GM12875 (cell line): ENCODE results near the gene NFATC1.
A peak's percentile ranks its signal among the peaks of the same experiment; 100 is the strongest.
"Not testable (repeated sequence)": the region's sequence is repeated elsewhere in the genome, so short reads cannot be mapped to it uniquely, and the experiment has no call there.

ENCODE experiments used
- H3K4me3 ChIP-seq: one replicate; pipeline ENCODE4 v1.5.1; 2011; ENCODE audit warnings: low read depth, low read length, control low read depth
- TF ChIP-seq, protein P1 (sequence below): IDR thresholded peaks from 2 replicates; pipeline ENCODE4 v1.5.1; 2011; ENCODE audit warnings: low read depth, mild to moderate bottlenecking, control low read depth, inconsistent platforms, low read length, moderate library complexity, borderline replicate concordance; ENCODE audit not compliant: insufficient read depth

The NFATC1 gene

DNA sequence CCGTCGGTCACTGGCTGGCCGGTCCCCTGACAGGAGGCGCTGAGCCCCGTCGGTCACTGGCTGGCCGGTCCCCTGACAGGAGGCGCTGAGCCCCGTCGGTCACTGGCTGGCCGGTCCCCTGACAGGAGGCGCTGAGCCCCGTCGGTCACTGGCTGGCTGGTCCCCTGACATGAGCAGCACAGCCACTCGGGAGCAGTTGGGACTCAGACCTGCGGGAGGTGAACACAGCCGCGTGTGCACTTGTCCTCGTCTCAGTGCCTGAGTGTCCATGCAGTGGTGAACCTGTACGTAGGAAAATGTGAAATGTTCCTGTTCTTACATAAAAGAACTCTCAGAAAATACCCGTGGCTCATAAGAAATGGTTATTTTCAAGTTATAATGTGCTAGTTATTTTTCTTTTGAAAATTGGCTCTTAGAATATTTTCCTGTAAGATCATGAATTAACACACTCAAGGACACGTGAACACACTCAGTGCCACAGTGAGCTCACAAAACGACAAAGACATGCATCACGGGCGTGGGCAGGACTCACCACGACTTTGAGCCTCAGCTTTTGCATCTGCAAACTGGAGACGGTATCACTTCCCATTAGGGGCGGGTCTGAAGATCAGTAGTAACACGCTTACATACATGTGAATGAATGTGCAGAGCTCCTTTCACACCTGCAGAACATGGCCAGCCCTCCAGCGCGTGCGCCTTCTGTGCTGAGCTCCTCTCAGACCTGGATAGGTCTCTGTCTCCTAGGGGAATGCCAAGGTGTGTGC is 21.1 kb upstream of the NFATC1 start:
- TF ChIP-seq, protein P1, sequence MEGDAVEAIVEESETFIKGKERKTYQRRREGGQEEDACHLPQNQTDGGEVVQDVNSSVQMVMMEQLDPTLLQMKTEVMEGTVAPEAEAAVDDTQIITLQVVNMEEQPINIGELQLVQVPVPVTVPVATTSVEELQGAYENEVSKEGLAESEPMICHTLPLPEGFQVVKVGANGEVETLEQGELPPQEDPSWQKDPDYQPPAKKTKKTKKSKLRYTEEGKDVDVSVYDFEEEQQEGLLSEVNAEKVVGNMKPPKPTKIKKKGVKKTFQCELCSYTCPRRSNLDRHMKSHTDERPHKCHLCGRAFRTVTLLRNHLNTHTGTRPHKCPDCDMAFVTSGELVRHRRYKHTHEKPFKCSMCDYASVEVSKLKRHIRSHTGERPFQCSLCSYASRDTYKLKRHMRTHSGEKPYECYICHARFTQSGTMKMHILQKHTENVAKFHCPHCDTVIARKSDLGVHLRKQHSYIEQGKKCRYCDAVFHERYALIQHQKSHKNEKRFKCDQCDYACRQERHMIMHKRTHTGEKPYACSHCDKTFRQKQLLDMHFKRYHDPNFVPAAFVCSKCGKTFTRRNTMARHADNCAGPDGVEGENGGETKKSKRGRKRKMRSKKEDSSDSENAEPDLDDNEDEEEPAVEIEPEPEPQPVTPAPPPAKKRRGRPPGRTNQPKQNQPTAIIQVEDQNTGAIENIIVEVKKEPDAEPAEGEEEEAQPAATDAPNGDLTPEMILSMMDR: no peak
- H3K4me3 ChIP-seq: no peak overlapping the region

DNA sequence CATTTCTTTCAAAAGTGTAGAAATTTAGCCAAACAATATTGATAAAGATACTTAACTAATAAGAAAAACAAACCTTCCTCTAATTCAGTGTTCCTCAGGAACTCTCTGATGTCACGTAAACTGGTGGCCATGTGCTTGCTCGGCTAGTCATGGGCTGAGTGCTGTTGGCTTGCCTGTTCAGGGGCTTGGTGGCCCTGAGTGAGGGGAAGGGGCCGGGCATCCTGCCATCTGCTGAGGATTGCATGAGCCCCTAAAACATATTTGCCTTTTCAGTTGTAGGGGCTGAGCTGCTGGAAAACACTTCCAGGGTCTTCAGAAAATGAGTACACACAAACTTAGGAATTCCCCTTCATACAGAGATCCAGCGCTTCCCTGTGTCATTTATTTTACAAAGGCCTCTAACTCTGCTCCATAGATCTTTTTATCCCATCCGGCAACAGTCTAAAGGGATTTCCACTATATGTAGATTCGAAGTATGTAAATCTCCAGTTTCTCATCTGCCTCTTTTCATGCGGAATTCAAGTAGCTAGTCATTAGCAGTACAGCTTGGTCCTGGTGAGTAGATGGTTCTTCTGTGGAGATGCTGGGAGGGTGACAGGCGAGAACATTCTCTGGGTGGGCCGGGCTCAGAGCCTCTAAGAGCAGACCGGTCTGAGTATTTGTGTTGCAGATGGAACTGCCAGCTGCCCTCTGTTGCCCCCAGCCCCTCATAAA is 20.1 kb upstream of the NFATC1 start:
- TF ChIP-seq, protein P1: no peak
- no peak overlapping the region for H3K4me3 ChIP-seq

DNA sequence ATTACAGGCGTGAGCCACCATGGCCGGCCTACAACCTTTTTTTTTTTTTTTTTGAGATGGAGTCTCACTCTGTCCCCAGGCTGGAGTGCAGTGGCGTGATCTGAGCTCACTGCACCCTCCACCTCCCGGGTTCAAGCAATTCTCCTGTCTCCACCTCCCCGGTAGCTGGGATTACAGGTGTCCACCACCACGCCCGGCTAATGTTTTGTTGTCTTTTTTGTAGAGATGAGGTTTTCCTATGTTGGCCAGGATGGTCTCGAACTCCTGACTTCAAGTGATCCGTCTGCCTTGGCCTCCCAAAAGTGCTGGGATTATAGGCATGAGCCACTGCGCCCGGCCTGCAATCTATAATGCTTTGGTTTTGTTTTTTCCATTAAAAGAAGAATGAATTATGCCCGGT is 19.1 kb upstream of the NFATC1 start:
- not testable (repeated sequence) for H3K4me3 ChIP-seq

DNA sequence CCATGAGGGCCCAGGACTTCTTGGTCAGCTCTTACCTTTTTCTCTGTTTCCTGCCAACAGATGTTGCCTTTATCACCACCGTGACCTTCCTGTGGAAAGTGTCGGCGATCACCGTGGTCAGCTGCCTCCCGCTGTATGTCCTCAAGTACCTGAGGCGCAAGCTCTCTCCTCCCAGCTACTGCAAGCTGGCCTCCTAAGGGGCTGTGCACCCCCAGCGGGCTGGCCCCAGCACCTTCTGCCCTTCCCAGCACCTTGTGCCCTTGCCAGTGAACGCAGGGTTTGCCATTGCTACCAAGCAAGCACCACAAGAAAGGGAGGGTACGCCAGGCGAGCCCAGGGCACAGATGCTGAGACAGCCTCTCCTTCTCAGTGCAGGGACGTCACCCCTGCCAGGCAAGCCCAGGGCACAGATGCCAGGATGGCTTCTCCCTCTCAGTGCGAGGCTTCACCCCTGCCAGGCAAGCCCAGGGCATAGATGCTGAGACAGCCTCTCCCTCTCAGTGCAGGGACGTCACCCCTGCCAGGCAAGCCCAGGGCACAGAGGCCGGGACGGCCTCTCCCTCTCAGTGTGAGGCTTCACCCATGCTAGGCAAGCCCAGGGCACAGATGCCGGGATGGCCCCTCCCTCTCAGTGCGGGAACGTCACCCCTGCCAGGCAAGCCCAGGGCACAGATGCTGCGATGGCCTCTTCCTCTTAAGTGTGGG is 18.4 kb upstream of the NFATC1 start:
- H3K4me3 ChIP-seq: no peak overlapping the region
- TF ChIP-seq, protein P1: no peak

DNA sequence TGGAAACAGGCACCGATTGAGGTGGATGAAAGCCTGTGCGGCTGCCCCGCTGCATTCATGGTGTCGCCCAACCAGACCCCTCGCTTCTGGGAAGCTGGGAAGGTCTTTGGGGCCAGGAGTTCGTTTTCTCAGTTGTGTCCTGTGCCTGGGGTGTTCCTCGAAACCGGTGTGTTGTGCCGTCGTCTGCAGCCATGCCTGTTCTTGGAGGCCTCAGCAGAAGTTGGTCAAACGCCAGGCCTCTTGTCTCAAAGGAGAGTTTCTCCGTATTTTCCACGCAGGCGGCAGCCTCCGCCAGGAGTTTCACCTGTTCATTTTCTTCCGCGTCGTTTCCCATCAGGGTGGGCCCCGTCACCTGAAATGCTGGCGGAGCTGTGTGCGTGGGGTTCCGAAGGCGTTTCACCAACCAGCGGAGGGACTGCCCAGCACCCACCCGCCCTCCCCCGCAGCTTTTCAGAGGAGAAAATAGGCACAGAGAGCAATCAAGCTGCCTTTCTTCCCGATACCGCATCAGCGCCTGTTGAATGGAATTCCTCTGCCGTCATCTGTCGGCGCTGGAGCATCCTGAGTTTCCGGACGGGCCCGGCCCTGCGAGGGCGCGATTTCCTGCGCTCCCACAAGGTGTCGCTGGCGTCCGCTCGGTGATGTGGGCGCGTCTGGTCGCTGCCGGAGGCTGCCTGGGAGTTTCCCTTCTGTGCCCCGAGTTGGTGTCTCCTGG is 17.0 kb upstream of the NFATC1 start:
- H3K4me3 ChIP-seq: no peak overlapping the region
- TF ChIP-seq, protein P1: peak; percentile 98

DNA sequence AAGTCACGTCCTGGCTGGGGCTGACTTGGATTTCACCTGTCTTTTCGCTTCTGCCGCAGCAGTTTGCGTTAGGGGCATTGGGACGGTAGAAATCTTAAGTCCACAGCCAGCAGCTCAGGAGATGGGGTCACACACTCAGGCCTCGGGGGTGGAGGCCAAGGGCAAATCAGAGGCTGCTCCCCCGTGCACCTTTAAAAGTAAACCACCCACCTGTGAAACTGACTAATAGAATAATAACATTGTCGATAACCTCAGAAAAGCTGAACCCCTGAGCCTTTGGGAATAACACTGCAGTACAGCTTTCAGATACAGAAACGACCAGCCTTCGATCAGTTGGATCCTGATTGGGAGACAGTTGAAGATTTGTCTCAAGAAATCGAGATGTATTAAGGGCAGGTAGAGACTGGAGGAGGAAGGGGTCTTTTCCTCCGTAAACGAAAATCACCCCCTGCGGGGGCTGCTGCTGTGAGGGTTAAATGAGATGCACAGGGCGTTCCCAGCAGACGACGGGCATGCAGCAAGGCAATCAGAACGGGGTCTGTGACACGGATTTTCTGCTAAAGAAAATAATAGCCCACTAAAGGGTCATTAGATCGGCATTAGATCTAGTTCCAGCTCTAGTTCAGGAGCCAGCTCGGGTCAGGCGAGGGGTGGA is 16.4 kb upstream of the NFATC1 start:
- TF ChIP-seq, protein P1: no peak
- no peak overlapping the region for H3K4me3 ChIP-seq
